Fibroblast of villous mesenchyme (primary cell): ENCODE measurements around the gene ZCCHC18. TPM values are rescaled to one million over a fixed set of nuclear protein-coding genes. Genes with fewer than 3 reads are reported as not detected.
"Not testable (repeated sequence)": the region's sequence is repeated elsewhere in the genome, so short reads cannot be mapped to it uniquely, and the experiment has no call there.

Source experiments
- DNase-seq: peaks from one replicate; pipeline ENCODE4 v3.0.0-alpha.2; 2010; ENCODE audit warnings: low read depth
- H3K4me3 ChIP-seq: 2 replicates; pipeline ENCODE4 v1.5.1; 2011; ENCODE audit warnings: low read depth, mild to moderate bottlenecking, low read length
- total RNA-seq: library from RNA; depleted of rRNA; stranded (reverse); fragments of >200 nt; gene quantifications from 2 replicates; pipeline ENCODE4 v1.2.3, GENCODE V29; 2012
- TF ChIP-seq, protein P1 (sequence below): IDR thresholded peaks from 2 replicates; pipeline ENCODE4 v1.5.1; 2012; ENCODE audit warnings: low read depth, mild to moderate bottlenecking, low read length; ENCODE audit not compliant: insufficient read depth

The ZCCHC18 gene
- 0.43 and 0.64 TPM in 2 replicates for total RNA-seq

DNA sequence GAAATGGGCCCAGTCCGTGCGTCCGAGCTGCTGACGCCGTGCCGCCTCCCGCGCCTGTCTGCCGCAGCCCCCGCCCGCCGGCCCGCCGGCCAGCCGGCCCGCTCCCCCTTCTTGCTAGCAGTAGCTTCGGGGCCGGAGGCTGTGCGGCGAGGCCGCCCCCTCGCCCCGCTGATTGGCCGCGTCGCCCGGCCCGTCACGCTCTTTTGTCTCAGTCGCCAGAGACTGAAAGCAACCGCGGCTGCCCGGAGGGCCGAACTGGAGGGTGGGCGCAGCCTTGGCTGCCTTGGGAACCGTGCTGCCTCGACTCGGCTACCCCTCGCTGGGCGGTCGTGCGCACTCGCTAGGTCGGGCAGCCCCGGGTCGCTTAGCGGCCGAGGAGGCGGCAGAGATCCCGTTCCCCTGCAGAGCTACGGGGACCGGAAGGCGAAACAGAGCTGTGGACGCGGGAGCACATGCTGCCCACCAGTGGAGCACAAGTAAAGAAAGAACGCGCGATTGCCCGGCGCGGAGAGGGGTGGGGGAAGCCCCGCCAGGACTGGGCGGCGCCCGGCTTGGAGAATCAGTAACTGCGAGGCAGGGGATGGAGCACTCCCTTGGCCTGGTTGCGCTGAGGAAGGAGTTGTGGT lies at the start of gene ZCCHC18:
TSS of gene ZCCHC18 (plus strand) at position 198 of the 626 bp plus-strand sequence. CDS start 1,589 bp downstream, outside the sequence.
- DNase-seq: peak; percentile 41
- H3K4me3 ChIP-seq: peak within 1 kb of the TSS; percentile 62
- TF ChIP-seq, protein P1, sequence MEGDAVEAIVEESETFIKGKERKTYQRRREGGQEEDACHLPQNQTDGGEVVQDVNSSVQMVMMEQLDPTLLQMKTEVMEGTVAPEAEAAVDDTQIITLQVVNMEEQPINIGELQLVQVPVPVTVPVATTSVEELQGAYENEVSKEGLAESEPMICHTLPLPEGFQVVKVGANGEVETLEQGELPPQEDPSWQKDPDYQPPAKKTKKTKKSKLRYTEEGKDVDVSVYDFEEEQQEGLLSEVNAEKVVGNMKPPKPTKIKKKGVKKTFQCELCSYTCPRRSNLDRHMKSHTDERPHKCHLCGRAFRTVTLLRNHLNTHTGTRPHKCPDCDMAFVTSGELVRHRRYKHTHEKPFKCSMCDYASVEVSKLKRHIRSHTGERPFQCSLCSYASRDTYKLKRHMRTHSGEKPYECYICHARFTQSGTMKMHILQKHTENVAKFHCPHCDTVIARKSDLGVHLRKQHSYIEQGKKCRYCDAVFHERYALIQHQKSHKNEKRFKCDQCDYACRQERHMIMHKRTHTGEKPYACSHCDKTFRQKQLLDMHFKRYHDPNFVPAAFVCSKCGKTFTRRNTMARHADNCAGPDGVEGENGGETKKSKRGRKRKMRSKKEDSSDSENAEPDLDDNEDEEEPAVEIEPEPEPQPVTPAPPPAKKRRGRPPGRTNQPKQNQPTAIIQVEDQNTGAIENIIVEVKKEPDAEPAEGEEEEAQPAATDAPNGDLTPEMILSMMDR: no peak

GRCh38 chrX:104062636-104063035 lies 49.7 kb upstream of the ZCCHC18 start:
- not testable (repeated sequence) for H3K4me3 ChIP-seq, DNase-seq

GRCh38 chrX:104075778-104076445 lies 36.4 kb upstream of the ZCCHC18 start, which contains the start of gene TMSB15C:
Gene TMSB15C (minus strand): TSS chrX:104076236.
- H3K4me3 ChIP-seq, DNase-seq: not testable (repeated sequence)

DNA sequence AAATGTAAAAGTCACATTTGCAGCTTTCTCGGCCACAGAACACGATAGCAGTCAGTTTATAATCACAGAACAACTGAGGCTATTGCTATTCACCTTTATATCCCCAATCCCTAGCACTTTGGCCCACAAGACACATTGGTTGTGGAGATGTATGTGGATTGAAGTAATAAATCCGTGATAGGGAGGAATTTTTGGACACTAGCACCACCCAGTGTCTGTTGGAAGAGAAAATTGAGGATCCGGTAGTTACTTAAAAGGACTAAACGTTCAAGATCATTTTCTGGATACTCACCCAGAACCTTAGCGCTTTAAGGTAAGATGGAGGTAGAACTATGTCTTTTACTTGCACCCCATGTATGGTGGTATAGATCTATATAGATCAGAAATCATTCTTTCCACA lies 34.5 kb upstream of the ZCCHC18 start:
- DNase-seq, H3K4me3 ChIP-seq: not testable (repeated sequence)

DNA sequence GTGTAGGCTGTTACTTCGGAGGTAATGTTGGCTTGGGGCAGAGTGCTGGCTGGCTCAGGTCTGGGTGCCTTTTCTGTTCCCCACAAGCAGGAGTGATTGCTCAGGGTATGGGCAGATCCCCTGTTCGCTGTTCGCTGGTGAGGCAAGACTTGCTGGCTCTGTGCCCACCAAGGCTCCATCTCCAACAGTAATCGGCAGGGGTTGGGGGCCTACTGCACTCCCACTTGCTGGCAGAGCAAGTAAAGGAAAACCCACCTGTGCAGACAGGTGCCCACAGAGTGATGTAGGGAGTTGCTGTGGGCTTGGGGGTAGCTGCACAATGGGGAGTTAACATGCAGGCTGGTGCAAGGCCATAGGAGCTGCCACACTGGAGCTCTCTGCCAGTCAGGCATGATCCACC lies 28.3 kb upstream of the ZCCHC18 start:
- no peak for DNase-seq
- no peak overlapping the region for H3K4me3 ChIP-seq
- TF ChIP-seq, protein P1: no peak

- no peak overlapping the region for H3K4me3 ChIP-seq
- TF ChIP-seq, protein P1: no peak
- no peak for DNase-seq
These were observed 27.6 kb upstream of the ZCCHC18 start for GRCh38 chrX:104084534-104085277.

DNA sequence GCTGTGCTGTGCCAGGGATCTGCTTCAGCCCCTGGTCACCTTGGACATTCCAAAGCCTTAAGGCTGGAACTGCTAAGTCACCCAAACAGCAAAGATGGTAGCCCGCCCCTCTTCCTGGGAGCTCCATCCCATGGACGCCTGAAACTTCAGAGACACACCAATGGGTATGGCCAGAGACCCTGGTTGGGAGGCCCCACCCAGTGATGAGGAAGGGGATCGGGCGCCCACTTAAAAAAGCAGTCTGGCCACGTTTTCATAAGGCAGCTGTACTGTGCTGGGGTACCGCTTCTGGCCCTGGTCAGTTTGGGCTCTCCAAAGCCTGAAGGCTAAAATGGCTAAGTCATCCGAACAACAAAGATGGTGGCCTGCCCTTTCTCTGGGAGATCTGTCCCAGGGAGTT lies 26.8 kb upstream of the ZCCHC18 start:
- TF ChIP-seq, protein P1: no peak
- no peak for DNase-seq
- no peak overlapping the region for H3K4me3 ChIP-seq

GRCh38 chrX:104085919-104086318 lies 26.4 kb upstream of the ZCCHC18 start:
- DNase-seq: no peak
- no peak overlapping the region for H3K4me3 ChIP-seq
- TF ChIP-seq, protein P1: no peak
